GM21723 (cell line): Measurements from ENCODE around the gene SERPINB13.
A peak's percentile ranks its signal among the peaks of the same experiment; 100 is the strongest.
"Not testable (repeated sequence)": the region's sequence is repeated elsewhere in the genome, so short reads cannot be mapped to it uniquely, and the experiment has no call there.

Experiments used
- ATAC-seq: cut with Tn5 transposase; IDR thresholded peaks from one replicate; pipeline ENCODE4 v1.9.1; 2021; ENCODE audit warnings: mild to moderate bottlenecking, moderate library complexity; ENCODE audit not compliant: unreplicated experiment

Gene SERPINB13

GRCh38 chr18:63588909-63589308 is 1.8 kb downstream of the SERPINB13 start:
- no peak for ATAC-seq

GRCh38 chr18:63590373-63590772 is 3.2 kb downstream of the SERPINB13 start:
- ATAC-seq, result no peak

GRCh38 chr18:63590966-63591695 is 4.0 kb downstream of the SERPINB13 start:
- no peak for ATAC-seq

- ATAC-seq, result no peak
Measured at GRCh38 chr18:63591725-63592124, 4.6 kb downstream of the SERPINB13 start.

- ATAC-seq, result no peak
Measured at GRCh38 chr18:63592471-63592870, 5.3 kb downstream of the SERPINB13 start.

GRCh38 chr18:63596964-63597363 is 9.8 kb downstream of the SERPINB13 start:
- no peak for ATAC-seq

- no peak for ATAC-seq
Measured at GRCh38 chr18:63603355-63603754, 16.2 kb downstream of the SERPINB13 start.

GRCh38 chr18:63603772-63604171 is 16.6 kb downstream of the SERPINB13 start:
- peak; percentile 98 for ATAC-seq

- ATAC-seq, result no peak
Measured at GRCh38 chr18:63604791-63605567, 17.8 kb downstream of the SERPINB13 start.

GRCh38 chr18:63606526-63606925 is 19.4 kb downstream of the SERPINB13 start:
- ATAC-seq, result no peak

GRCh38 chr18:63613420-63613819 is 26.3 kb downstream of the SERPINB13 start:
- no peak for ATAC-seq

- ATAC-seq, result peak; percentile 93
Measured at GRCh38 chr18:63617049-63617914, 30.1 kb downstream of the SERPINB13 start.

GRCh38 chr18:63617915-63618234 is 30.7 kb downstream of the SERPINB13 start:
- ATAC-seq, result no peak

- no peak for ATAC-seq
Measured at GRCh38 chr18:63619661-63620060, 32.5 kb downstream of the SERPINB13 start.

- no peak for ATAC-seq
Measured at GRCh38 chr18:63624863-63625262, 37.7 kb downstream of the SERPINB13 start.

GRCh38 chr18:63626431-63626830 is 39.3 kb downstream of the SERPINB13 start:
- ATAC-seq, result no peak

GRCh38 chr18:63627819-63628218 is 40.7 kb downstream of the SERPINB13 start:
- no peak for ATAC-seq

- no peak for ATAC-seq
Measured at GRCh38 chr18:63637703-63638102, 50.6 kb downstream of the SERPINB13 start.

- ATAC-seq, result not testable (repeated sequence)
Measured at GRCh38 chr18:63641157-63641680, 54.1 kb downstream of the SERPINB13 start.

GRCh38 chr18:63642668-63643356 is 55.7 kb downstream of the SERPINB13 start:
- ATAC-seq, result not testable (repeated sequence)

- not testable (repeated sequence) for ATAC-seq
Measured at GRCh38 chr18:63644142-63644541, 57.0 kb downstream of the SERPINB13 start, which contains the start of gene SERPINB4. SERPINB4 (minus strand) TSS chr18:63644256; CDS start chr18:63643577, 679 bp downstream.
